SHP77 (cell line): ENCODE data around the gene KREMEN1.

ENCODE experiments used
- DNase-seq, 2 experiments: peaks; one replicate each; lab custom pipeline; 2025; lab: John Stamatoyannopoulos, UW

The KREMEN1 gene

DNA sequence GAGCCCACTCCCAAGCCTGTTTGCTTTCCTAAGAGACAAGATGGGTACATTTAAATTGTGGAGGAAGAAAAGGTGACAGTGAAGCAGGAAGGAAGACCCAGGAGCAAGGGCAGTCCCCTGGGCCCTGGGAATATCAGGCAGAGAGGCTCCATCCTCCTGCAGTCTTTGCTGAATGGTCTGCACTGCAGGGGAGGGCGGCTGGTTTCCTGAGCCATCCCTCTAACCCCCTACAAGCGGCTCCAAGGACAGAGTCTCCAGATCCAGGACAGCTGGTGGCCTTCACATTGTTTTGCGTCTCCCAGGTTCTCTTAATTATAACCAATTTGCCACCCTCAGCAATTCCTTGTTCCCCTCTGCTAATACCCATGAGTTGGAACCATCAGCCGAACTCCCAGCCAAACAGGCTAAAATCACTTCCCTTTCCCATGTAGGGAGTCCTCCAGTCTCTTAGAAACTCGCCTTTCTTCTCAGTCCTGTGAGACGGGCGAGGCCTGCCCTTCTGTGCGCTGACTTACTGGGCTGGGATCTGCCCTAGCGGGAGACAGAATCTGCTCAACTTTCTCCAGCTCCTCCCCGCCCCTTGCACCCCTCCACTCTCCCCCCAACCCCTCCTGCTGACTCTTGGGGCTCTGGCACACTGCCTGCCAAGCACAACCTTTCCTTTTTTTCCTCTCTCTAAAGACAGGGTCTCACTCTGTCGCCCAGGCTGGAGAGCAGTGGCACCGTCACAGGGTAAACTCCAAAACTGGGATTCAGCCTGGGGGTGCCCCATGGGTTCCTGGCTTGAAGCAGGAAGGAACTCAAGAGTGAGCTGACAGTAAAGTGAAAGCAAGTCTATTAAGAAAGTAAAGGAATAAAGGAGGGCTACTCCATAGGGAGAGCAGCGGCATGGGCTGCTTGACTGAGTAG lies 79.5 kb downstream of the KREMEN1 start:
- DNase-seq = no peak

- no peak for DNase-seq
Observed at GRCh38 chr22:29152954-29153719, 80.3 kb downstream of the KREMEN1 start.

GRCh38 chr22:29154364-29155048 lies 81.7 kb downstream of the KREMEN1 start:
- DNase-seq = peak; percentile 39 to 70

- no peak for DNase-seq
Observed at GRCh38 chr22:29155966-29156365, 83.1 kb downstream of the KREMEN1 start.

DNA sequence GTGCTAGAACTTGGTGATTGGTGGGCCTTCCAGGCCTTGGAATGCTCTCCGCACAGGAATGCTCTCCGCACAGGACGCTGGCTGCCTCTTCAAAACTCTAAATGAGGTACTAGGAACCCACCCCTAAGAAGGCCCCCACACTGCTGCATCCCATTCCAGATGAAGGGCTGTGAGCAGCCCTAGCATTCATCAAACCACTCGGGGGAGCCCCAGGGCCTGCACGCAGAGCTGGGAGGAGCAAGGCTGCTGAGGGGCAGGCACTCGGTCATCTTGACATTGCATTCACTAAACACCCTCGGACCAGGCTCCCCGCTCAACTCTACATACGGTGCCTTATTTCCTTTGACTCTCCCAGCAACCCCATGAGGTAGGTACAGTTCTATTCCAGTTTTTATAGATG lies 83.7 kb downstream of the KREMEN1 start:
- no peak for DNase-seq

DNA sequence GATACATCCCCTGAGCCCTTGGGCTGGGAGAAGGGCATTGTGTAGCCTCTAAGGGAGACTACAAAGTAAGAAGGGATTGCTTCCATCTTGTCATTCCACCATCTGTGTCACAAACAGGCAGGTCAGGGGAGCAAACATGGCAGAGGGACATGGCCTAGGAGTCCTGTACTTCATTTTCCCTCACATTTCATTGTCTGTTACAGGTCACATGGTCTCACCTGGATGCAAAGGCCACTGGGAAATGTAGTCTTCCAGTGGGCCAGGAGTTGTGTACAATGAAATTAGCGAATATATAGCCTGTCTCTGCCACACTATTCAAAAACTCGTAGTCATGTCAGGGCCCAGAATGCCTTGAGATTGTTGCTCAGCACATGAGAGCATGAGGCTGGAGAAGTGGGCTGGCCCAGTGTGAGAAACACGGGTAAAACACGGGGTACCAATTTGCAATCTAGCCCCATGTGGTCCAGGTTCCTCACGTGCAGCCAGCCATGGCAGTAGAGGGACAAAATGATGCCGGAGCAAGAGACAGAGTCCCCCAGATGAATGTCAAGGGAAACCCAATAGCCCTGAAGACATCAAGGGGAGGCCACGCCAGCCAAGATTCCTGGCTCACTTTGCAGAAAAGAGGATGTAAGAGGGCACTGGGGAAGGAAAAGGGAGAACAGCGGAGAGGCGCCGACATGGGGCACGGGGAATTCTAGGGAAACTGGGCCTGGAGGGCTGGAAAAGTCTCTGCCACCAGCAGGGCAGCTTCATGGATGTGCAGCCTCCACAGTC lies 85.1 kb downstream of the KREMEN1 start:
- no peak for DNase-seq

- DNase-seq = no peak
Observed at GRCh38 chr22:29158546-29158945, 85.7 kb downstream of the KREMEN1 start.

DNA sequence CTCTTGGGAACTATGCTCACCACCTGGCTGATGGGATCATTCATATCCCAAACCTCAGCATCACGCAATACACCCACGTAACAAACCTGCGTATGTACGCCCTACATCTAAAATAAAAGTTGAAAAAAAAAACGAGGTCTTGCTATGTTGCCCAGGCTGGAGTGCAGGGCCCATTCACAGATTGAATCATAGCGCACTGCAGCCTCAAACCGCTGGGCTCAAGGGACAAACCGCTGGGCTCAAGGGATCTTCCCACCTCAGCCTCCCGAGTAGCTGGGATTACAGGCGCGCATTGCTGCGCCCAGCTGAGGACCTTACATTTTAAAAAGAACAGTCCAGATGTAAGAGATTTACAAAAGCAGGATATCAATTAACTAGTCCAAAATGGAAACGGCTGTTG lies 91.0 kb downstream of the KREMEN1 start:
- DNase-seq = no peak

DNA sequence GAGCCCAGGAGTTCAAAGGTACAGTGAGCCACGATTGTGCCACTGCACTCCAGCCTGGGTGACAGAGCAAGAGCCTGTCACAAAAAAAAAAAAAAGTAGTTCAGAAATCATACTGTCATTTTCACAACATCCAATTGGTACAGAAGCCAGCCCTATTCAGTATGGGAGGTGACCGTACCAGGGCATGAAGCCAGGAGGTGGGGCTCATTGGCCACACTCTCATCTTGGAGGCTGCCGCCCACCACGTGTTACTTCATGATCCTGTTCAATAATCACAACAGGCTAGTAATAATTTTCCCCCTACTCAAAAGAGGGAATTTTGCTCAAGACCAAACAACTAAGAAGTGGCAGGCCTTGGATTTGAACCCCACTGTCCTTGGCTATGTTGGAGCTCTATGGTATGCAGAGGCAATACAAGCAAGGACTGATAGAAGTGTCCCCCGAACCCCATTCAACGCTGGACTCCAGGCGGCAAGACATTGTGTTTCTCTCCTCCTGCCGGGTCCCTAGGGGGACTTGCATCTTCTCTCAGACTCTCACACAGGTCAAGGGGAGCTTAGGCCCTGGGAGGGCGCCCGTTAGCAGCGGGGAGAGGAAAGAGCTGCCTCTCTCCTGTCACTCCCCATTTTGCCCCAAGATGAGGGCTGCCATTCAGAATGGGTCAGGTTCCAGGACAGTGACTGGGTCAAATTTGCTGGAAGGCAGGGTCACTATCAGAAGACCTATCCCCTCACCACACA lies 92.7 kb downstream of the KREMEN1 start:
- DNase-seq = no peak

DNA sequence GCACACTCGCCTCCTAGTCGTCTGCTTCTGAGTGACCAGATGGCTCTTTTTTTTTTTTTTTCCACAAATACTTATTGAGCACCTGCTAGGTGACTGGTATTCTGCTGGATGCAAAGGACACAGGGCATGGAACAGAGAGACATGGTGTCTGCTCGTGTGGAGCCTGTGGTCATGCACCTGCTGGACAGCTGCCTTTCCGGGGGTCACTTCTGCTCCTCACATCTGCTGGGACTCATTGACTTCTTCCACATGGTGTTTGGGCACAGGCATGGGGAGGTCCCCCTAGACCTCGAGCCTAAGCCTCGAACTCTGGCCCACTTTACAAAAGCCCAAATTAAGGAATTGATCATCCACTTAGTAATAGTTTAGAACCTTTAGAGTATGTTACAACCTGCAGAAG lies 93.3 kb downstream of the KREMEN1 start:
- no peak for DNase-seq

GRCh38 chr22:29167032-29167911 lies 94.4 kb downstream of the KREMEN1 start:
- no peak for DNase-seq

- DNase-seq = no peak
Observed at GRCh38 chr22:29171721-29172120, 98.9 kb downstream of the KREMEN1 start.

GRCh38 chr22:29172216-29172615 lies 99.4 kb downstream of the KREMEN1 start:
- no peak for DNase-seq

DNA sequence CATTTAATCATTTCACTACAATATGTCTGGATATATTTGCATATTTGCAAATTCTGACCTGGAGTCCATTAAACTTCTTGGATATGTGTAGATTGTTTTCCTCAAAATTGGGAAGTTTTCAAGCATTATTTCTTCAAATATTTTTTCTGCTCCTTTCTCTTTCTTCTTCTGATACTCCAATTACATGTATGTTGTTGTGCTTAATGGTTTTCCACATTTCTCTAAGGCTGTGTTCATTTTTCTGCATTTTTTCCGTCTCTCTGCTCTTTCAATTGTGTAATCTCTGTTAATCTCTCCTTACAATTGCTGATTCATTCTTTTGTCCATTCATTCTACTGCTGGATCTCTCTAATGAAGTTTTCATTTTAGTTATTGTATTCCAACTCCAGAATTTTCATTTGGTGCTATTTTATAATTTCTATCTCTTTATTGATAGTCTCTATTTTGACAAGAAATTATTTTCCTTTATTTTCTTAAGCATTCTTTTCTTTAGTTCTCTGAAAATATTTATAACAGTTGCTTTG lies 102.5 kb downstream of the KREMEN1 start:
- DNase-seq = no peak

GRCh38 chr22:29183971-29184848 lies 111.4 kb downstream of the KREMEN1 start:
- DNase-seq = no peak

- DNase-seq = no peak
Observed at GRCh38 chr22:29184849-29185490, 112.1 kb downstream of the KREMEN1 start.

DNA sequence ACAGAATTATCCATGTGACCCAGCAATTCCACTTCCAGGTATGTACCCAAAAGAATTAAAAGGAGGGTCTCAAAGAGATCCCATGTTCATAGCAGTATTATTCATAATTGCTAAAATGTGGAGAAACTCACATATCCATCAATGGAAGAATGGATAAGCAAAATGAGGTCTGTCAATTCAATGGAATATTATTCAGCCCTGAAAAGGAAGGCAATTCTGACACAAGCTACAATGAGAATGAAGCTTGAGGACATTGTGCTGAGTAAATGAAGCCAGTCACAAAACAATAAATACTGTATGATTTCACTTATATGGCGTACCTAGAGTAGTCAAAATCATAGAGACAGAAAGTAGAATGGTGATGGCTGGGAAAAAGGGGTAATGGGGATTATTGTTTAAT lies 113.5 kb downstream of the KREMEN1 start:
- DNase-seq = no peak

- no peak for DNase-seq
Observed at GRCh38 chr22:29187831-29188230, 115.0 kb downstream of the KREMEN1 start.
